ENCODE measurements around the gene TSPAN15.
A peak's percentile ranks its signal among the peaks of the same experiment; 100 is the strongest.

TSPAN15 gene

GRCh38 chr10:69494626-69495558, 43.6 kb downstream of the TSPAN15 start:
- no peak for DNase-seq
- Mint-ChIP-seq H3K27ac (peak overlapping the region in 1 of 2 donors; percentile 55), H3K36me3 (ENCODE audit: insufficient read depth) (peaks cover 6% of the 10 kb centered on the region), H3K9me3 (no peaks in the 10 kb centered on the region), H3K27me3 (peaks cover 7 to 10% of the 10 kb centered on the region in 2 donors), H3K4me1 (ENCODE audit: low read depth in 2 of 2) (peaks cover 0 to 14% of the 10 kb centered on the region in 2 donors), H3K4me3 (no peak overlapping the region)
- no peak for ATAC-seq (replicated peaks)

- DNase-seq (no peak), ATAC-seq (replicated peaks) (no peak)
- Mint-ChIP-seq H3K4me1 (ENCODE audit: low read depth in 2 of 2) (peaks cover 0 to 14% of the 10 kb centered on the region in 2 donors), H3K27ac (peak overlapping the region in 1 of 2 donors; percentile 55), H3K4me3 (no peak overlapping the region), H3K27me3 (peaks cover 7 to 14% of the 10 kb centered on the region in 2 donors), H3K36me3 (ENCODE audit: insufficient read depth) (peaks cover 6% of the 10 kb centered on the region), H3K9me3 (no peaks in the 10 kb centered on the region)
Observed at GRCh38 chr10:69495666-69496065, 44.4 kb downstream of the TSPAN15 start.

GRCh38 chr10:69496352-69497230, 45.3 kb downstream of the TSPAN15 start:
- Mint-ChIP-seq H3K4me3 (no peak overlapping the region), H3K9me3 (no peaks in the 10 kb centered on the region), H3K27me3 (peaks cover 7 to 14% of the 10 kb centered on the region in 2 donors), H3K4me1 (ENCODE audit: low read depth in 2 of 2) (peaks cover 0 to 13% of the 10 kb centered on the region in 2 donors), H3K27ac (peak overlapping the region in 1 of 2 donors; percentile 82), H3K36me3 (ENCODE audit: insufficient read depth) (peaks cover 3% of the 10 kb centered on the region)
- ATAC-seq (replicated peaks) = no peak
- DNase-seq = no peak

GRCh38 chr10:69497231-69497561, 45.9 kb downstream of the TSPAN15 start:
- no peak for DNase-seq
- ATAC-seq (replicated peaks) = no peak
- Mint-ChIP-seq H3K4me3 (no peak overlapping the region), H3K27ac (peak overlapping the region in 1 of 2 donors; percentile 82), H3K9me3 (no peaks in the 10 kb centered on the region), H3K36me3 (ENCODE audit: insufficient read depth) (peaks cover 3% of the 10 kb centered on the region), H3K4me1 (ENCODE audit: low read depth in 2 of 2) (peaks cover 0 to 13% of the 10 kb centered on the region in 2 donors), H3K27me3 (peaks cover 7 to 14% of the 10 kb centered on the region in 2 donors)

GRCh38 chr10:69497611-69498390, 46.5 kb downstream of the TSPAN15 start:
- Mint-ChIP-seq H3K36me3 (ENCODE audit: insufficient read depth) (peaks cover 3% of the 10 kb centered on the region), H3K27me3 (peaks cover 7 to 14% of the 10 kb centered on the region in 2 donors), H3K4me3 (peak overlapping the region in 1 of 2 donors; percentile 56), H3K27ac (peak overlapping the region in 1 of 2 donors; percentile 82), H3K4me1 (ENCODE audit: low read depth in 2 of 2) (peaks cover 0 to 13% of the 10 kb centered on the region in 2 donors), H3K9me3 (no peaks in the 10 kb centered on the region)
- DNase-seq = peak in 1 of 3 experiments; percentile 29
- ATAC-seq (replicated peaks) = peak; percentile 96

- peaks cover 0 to 13% of the 10 kb centered on the region in 2 donors for H3K4me1 Mint-ChIP-seq (ENCODE audit: low read depth in 2 of 2)
- peaks cover 3% of the 10 kb centered on the region for H3K36me3 Mint-ChIP-seq (ENCODE audit: insufficient read depth)
- peak overlapping the region in 1 of 2 donors; percentile 82 for H3K27ac Mint-ChIP-seq
- no peaks in the 10 kb centered on the region for H3K9me3 Mint-ChIP-seq
- H3K4me3 Mint-ChIP-seq = no peak overlapping the region
- DNase-seq = no peak
- ATAC-seq (replicated peaks) = no peak
- H3K27me3 Mint-ChIP-seq = peaks cover 7 to 14% of the 10 kb centered on the region in 2 donors
Observed at GRCh38 chr10:69498711-69499471, 47.6 kb downstream of the TSPAN15 start.

- Mint-ChIP-seq H3K27ac (peak overlapping the region in 1 of 2 donors; percentile 82), H3K36me3 (ENCODE audit: insufficient read depth) (peaks cover 3% of the 10 kb centered on the region), H3K4me1 (ENCODE audit: low read depth in 2 of 2) (peaks cover 0 to 13% of the 10 kb centered on the region in 2 donors), H3K4me3 (no peak overlapping the region), H3K9me3 (no peaks in the 10 kb centered on the region), H3K27me3 (peaks cover 7 to 14% of the 10 kb centered on the region in 2 donors)
- no peak for ATAC-seq (replicated peaks)
- DNase-seq = no peak
Observed at GRCh38 chr10:69499726-69500689, 48.7 kb downstream of the TSPAN15 start.

GRCh38 chr10:69500864-69501468, 49.7 kb downstream of the TSPAN15 start:
- peaks cover 7 to 14% of the 10 kb centered on the region in 2 donors for H3K27me3 Mint-ChIP-seq
- no peak for DNase-seq
- H3K9me3 Mint-ChIP-seq = no peaks in the 10 kb centered on the region
- H3K4me3 Mint-ChIP-seq = no peak overlapping the region
- H3K27ac Mint-ChIP-seq = peak overlapping the region in 1 of 2 donors; percentile 13
- H3K4me1 Mint-ChIP-seq (ENCODE audit: low read depth in 2 of 2) = peaks cover 0 to 13% of the 10 kb centered on the region in 2 donors
- no peak for ATAC-seq (replicated peaks)
- peaks cover 3% of the 10 kb centered on the region for H3K36me3 Mint-ChIP-seq (ENCODE audit: insufficient read depth)

- H3K27ac Mint-ChIP-seq = no peak overlapping the region
- H3K36me3 Mint-ChIP-seq (ENCODE audit: insufficient read depth) = peaks cover 3% of the 10 kb centered on the region
- peaks cover 7 to 14% of the 10 kb centered on the region in 2 donors for H3K27me3 Mint-ChIP-seq
- no peak for ATAC-seq (replicated peaks)
- no peaks in the 10 kb centered on the region for H3K9me3 Mint-ChIP-seq
- no peak for DNase-seq
- H3K4me1 Mint-ChIP-seq (ENCODE audit: low read depth in 2 of 2) = peaks cover 0 to 13% of the 10 kb centered on the region in 2 donors
- H3K4me3 Mint-ChIP-seq = no peak overlapping the region
Observed at GRCh38 chr10:69501657-69502056, 50.4 kb downstream of the TSPAN15 start.

- Mint-ChIP-seq H3K36me3 (ENCODE audit: insufficient read depth) (peaks cover 4% of the 10 kb centered on the region), H3K27ac (peak overlapping the region in 1 of 2 donors; percentile 90), H3K4me1 (ENCODE audit: low read depth in 2 of 2) (peaks cover 3 to 17% of the 10 kb centered on the region in 2 donors), H3K9me3 (no peaks in the 10 kb centered on the region), H3K27me3 (peaks cover 7 to 14% of the 10 kb centered on the region in 2 donors), H3K4me3 (no peak overlapping the region)
- DNase-seq = no peak
- no peak for ATAC-seq (replicated peaks)
Observed at GRCh38 chr10:69502589-69502988, 51.3 kb downstream of the TSPAN15 start.

All from effector memory CD8-positive, alpha-beta T cell (primary cell).